Activated naive CD4-positive, alpha-beta T cell treated with anti-CD3 and anti-CD28 coated beads, Interleukin-2, amount 50 U/mL, for 72 hours (primary cell): ENCODE data around the gene MYO5B. TPM values are rescaled to one million over a fixed set of nuclear protein-coding genes. Genes with fewer than 3 reads are reported as not detected.

Source experiments
- ATAC-seq, 2 donors: fragments of 150-1000 bp; cut with Tn5 transposase; 2 replicates each; pipeline ENCODE4 v1.10.0; 2021; ENCODE audit warnings: mild to moderate bottlenecking in 2 of 2, moderate library complexity in 2 of 2
- DNase-seq, 2 donors: peaks; one replicate each; pipeline ENCODE4 v3.0.0; 2021 to 2022; ENCODE audit warnings: low spot score in 2 of 2
- H3K27ac Mint-ChIP-seq, 2 donors: one replicate each; pipeline ENCODE4 v1.8.0; 2022; ENCODE audit warnings: mild to moderate bottlenecking in 2 of 2, mixed read lengths in 2 of 2
- H3K36me3 Mint-ChIP-seq, 2 donors: one replicate each; pipeline ENCODE4 v1.8.0; 2022; ENCODE audit warnings: mixed read lengths in 2 of 2
- H3K9me3 Mint-ChIP-seq, 2 donors: one replicate each; pipeline ENCODE4 v1.8.0; 2022; ENCODE audit warnings: mixed read lengths in 2 of 2
- total RNA-seq, 2 donors: library from RNA; stranded (reverse); gene quantifications; one replicate each; pipeline ENCODE4 v1.2.3, GENCODE V29; 2022

The MYO5B gene
- total RNA-seq, 2 donors from 2014 or later = 0.27 to 0.41 TPM

- H3K27ac Mint-ChIP-seq = no peak overlapping the region
- no peaks in the 10 kb centered on the region for H3K9me3 Mint-ChIP-seq
- no peaks in the 10 kb centered on the region for H3K36me3 Mint-ChIP-seq
- no peak for ATAC-seq
- DNase-seq = no peak
Measured at GRCh38 chr18:49999128-49999527, 195.8 kb downstream of the MYO5B start.

GRCh38 chr18:49997558-49997957 is 197.4 kb downstream of the MYO5B start:
- peak overlapping the region in 1 of 2 donors; percentile 23 for H3K27ac Mint-ChIP-seq
- DNase-seq = no peak
- no peaks in the 10 kb centered on the region for H3K9me3 Mint-ChIP-seq
- H3K36me3 Mint-ChIP-seq = no peaks in the 10 kb centered on the region
- ATAC-seq = no peak

DNA sequence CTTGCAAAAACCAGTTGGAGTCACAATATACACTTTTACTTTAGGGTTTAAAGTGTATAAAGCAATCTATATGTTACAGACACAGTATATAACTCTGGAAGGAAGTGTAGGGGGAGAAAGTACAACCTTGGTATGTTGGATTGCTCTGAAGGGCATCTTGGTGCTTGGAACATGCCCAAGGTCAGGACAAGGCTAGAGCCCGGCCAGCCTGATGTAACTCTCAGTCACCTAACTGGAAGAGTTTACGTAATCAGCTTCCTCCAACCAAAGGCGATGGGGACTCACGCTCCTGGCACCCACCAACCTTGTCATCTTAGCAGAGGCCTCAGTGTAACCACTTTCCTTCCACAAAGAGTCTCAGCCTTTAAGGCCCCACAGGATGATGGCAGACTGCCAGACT is 200.5 kb downstream of the MYO5B start:
- no peaks in the 10 kb centered on the region for H3K9me3 Mint-ChIP-seq
- DNase-seq (no peak), ATAC-seq (no peak)
- H3K36me3 Mint-ChIP-seq = no peaks in the 10 kb centered on the region
- no peak overlapping the region for H3K27ac Mint-ChIP-seq

GRCh38 chr18:49993299-49993698 is 201.6 kb downstream of the MYO5B start:
- ATAC-seq = no peak
- Mint-ChIP-seq H3K9me3 (no peaks in the 10 kb centered on the region), H3K27ac (no peak overlapping the region), H3K36me3 (no peaks in the 10 kb centered on the region)
- no peak for DNase-seq

DNA sequence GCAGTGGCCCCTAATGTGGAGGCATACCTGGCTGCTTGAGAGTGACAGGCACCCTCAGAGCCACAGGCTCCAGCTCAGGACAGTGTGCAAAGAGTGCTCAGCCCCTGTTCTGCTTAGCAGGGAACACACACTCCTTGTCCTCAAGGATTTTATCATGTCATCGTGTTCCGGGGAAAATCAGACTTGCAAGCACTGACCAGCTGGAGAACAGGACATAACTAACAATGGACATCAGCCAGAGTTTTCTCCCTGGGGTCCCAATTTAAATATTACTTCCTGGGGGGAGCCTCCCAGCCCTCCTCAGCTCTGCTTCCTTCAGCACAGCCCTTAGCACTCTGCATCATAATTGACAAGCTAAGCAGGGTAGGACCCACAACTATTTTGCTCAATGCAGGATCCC is 206.2 kb downstream of the MYO5B start:
- no peaks in the 10 kb centered on the region for H3K36me3 Mint-ChIP-seq
- ATAC-seq = no peak
- no peak for DNase-seq
- H3K9me3 Mint-ChIP-seq = no peaks in the 10 kb centered on the region
- no peak overlapping the region for H3K27ac Mint-ChIP-seq

DNA sequence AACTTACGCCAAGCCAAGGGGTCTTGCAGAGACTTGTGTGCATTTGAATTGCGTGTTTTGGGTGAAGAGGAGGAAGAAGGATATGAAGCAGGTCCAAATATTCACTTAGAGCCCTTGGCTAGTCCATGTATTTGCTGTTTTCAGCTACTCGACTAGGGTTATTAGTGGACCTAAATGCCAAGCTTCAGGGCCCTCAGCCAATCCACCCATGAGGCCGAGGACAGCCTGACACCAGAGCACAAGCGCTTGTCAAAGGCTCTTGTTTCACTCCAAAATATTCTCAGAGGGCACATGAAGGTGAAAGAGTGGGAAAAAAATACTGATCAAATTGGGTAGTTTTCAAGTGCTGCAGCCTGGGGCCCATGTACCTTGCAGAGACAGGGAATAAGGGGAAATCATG is 206.8 kb downstream of the MYO5B start:
- DNase-seq = no peak
- Mint-ChIP-seq H3K36me3 (no peaks in the 10 kb centered on the region), H3K27ac (no peak overlapping the region), H3K9me3 (no peaks in the 10 kb centered on the region)
- ATAC-seq = no peak

DNA sequence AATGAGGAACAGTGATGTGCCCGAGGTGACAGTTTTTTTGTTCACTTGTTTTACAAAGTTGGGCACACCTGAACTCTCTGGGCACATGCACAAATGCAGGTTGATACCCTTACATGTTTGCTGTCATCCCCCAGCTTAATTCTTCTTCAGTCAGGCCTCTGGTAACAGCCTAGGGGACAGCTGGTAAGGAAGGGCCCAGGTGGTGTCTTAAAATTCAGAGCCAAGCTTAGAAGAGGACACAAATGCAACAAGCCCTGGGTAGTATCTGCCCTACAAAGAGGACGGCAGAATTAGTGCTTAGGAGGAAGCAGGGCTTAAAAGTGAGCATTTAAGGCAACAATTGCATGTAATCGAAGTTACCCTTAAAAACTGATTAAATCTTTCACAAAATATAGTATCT is 209.7 kb downstream of the MYO5B start:
- no peaks in the 10 kb centered on the region for H3K36me3 Mint-ChIP-seq
- H3K27ac Mint-ChIP-seq = no peak overlapping the region
- H3K9me3 Mint-ChIP-seq = no peaks in the 10 kb centered on the region
- no peak for ATAC-seq
- DNase-seq = no peak

DNA sequence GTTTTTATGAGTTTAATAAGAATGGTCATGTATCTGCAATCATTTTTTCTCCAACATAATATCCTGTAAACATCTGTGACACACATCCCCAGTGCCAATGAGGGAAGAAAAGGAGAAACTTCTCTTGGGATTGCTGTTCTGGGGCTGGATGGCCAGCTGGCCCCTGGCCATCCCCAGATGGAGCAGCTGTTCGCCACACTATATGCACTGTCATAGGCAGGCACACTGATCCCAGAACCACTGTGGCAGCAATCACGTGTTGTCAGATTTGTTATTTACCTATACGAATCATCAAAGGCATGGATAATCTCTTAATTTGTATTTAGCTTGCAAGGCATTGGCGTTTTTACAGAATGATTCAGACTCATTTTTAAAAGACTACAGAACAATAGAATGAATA is 214.1 kb downstream of the MYO5B start:
- Mint-ChIP-seq H3K9me3 (no peaks in the 10 kb centered on the region), H3K27ac (no peak overlapping the region), H3K36me3 (no peaks in the 10 kb centered on the region)
- DNase-seq = no peak
- no peak for ATAC-seq

DNA sequence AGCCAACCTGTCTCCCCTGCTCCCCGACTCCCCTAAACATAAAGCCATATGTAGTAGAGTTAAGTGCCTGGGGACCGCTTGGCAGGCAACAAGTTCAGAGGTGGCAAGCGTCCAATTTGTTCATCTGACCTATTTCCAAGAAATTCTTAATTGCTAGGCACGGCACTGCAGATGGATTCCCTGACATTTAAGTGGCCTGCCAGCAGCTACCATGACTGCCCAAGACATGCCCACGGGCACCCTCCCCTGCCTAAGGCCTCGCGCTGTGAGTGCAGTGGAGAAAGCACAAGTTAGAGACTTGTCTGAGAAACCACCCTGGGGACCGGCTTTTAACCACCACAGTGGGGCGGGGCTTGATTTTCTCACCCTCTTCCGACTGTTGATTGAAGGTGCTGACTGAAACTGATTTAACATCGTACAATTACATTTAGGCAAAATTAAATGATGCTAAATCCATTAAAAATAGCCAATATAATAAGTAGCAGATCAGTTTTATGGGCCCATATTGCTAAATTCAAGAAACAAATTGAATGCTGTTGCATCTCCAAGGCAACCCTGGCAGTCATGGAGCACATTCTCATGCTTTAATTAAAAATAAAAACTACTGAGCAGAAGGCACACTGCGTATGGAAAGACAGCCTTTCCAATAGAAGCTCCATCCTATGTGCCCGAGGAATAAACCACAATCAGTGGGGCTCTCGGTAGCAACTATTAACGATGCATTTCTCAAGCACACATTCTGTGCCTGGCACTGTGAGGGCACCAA is 218.0 kb downstream of the MYO5B start:
- DNase-seq (no peak), ATAC-seq (no peak)
- H3K36me3 Mint-ChIP-seq = no peaks in the 10 kb centered on the region
- no peak overlapping the region for H3K27ac Mint-ChIP-seq
- no peaks in the 10 kb centered on the region for H3K9me3 Mint-ChIP-seq

GRCh38 chr18:49976001-49976400 is 218.9 kb downstream of the MYO5B start:
- H3K9me3 Mint-ChIP-seq = no peaks in the 10 kb centered on the region
- no peak for DNase-seq
- no peaks in the 10 kb centered on the region for H3K36me3 Mint-ChIP-seq
- peak overlapping the region in 1 of 2 donors; percentile 62 for H3K27ac Mint-ChIP-seq
- ATAC-seq = no peak

- no peak for DNase-seq
- no peak for ATAC-seq
- no peaks in the 10 kb centered on the region for H3K36me3 Mint-ChIP-seq
- no peak overlapping the region for H3K27ac Mint-ChIP-seq
- no peaks in the 10 kb centered on the region for H3K9me3 Mint-ChIP-seq
Measured at GRCh38 chr18:49974079-49974478, 220.9 kb downstream of the MYO5B start.

GRCh38 chr18:49973592-49973991 is 221.4 kb downstream of the MYO5B start:
- Mint-ChIP-seq H3K9me3 (no peaks in the 10 kb centered on the region), H3K27ac (no peak overlapping the region), H3K36me3 (no peaks in the 10 kb centered on the region)
- ATAC-seq (no peak), DNase-seq (no peak)

GRCh38 chr18:49972535-49972934 is 222.4 kb downstream of the MYO5B start:
- Mint-ChIP-seq H3K9me3 (no peaks in the 10 kb centered on the region), H3K27ac (no peak overlapping the region), H3K36me3 (no peaks in the 10 kb centered on the region)
- DNase-seq = no peak
- no peak for ATAC-seq

DNA sequence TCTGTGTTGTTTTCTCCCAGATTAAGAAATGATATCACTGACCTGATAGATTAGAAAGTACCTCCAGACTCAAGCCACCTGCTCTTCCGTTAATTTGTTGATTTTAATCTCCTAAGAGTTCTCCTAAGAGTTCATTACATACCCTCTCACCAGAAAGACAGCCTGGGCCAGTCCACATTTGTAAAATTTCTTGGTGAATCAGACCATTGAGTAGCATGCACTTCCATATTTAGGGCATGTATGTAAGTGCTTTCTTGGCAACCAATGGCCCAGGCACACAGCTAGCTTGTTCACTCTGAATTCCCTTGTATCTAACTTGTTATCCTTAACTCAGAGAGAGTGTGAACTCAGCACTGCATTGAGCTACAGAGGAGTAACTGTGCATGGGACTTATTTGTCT is 223.5 kb downstream of the MYO5B start:
- ATAC-seq (no peak), DNase-seq (no peak)
- H3K36me3 Mint-ChIP-seq = no peaks in the 10 kb centered on the region
- no peaks in the 10 kb centered on the region for H3K9me3 Mint-ChIP-seq
- no peak overlapping the region for H3K27ac Mint-ChIP-seq

DNA sequence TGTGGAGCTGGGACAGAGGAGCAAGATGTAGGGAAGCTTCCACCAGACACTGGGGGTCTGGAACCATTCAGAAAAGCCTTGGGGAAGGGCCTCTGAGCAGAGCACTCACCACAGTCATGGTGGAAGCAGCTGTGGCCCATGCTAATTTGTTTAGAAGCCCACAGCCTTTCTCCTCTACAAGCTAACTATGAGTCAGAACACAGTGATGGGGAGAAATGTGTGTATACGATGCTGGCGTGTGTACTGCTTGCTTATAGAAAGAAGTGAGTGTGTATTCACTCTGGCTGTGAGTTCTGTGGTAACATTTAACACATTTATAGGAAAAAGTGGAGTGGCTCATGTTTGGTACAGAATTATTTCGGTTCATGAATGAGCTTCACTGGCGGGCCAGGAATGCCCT is 224.6 kb downstream of the MYO5B start:
- no peaks in the 10 kb centered on the region for H3K36me3 Mint-ChIP-seq
- no peak for DNase-seq
- no peak overlapping the region for H3K27ac Mint-ChIP-seq
- ATAC-seq = no peak
- H3K9me3 Mint-ChIP-seq = no peaks in the 10 kb centered on the region

- Mint-ChIP-seq H3K36me3 (no peaks in the 10 kb centered on the region), H3K9me3 (no peaks in the 10 kb centered on the region), H3K27ac (no peak overlapping the region)
- ATAC-seq = no peak
- no peak for DNase-seq
Measured at GRCh38 chr18:49968644-49969309, 226.2 kb downstream of the MYO5B start.

DNA sequence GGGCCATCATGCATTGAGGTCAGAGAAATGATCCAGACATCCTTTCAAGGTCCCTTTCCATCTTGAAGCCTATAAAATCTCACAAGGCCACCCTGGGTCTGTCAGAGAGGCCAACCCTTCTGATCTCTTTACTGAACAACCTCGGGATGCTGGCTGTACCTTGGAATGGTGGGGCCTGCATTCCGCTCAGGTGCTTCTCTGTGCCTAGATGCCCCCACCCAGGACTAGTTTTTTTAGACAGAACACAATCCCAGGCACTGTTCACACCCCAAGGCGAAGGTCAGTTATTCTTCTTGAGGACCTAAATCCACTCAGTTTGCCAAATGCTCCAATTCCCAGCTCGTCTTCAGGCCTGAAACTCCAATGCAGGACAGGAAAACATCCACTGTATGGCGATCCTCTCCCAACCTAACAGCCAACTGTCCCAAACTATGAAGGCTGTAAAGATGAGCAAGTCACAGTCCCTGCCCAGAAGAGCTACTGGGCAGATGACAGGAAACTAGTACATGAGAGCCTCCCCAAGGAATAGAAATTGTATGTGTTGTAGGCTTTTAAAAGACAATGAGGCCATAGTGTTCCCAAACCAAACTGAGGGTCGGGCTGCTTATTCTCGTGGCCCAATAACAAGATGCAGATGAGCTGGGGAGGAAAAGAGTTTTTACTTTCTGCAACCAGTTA is 227.2 kb downstream of the MYO5B start:
- Mint-ChIP-seq H3K27ac (no peak overlapping the region), H3K36me3 (no peaks in the 10 kb centered on the region), H3K9me3 (no peaks in the 10 kb centered on the region)
- DNase-seq (no peak), ATAC-seq (no peak)

DNA sequence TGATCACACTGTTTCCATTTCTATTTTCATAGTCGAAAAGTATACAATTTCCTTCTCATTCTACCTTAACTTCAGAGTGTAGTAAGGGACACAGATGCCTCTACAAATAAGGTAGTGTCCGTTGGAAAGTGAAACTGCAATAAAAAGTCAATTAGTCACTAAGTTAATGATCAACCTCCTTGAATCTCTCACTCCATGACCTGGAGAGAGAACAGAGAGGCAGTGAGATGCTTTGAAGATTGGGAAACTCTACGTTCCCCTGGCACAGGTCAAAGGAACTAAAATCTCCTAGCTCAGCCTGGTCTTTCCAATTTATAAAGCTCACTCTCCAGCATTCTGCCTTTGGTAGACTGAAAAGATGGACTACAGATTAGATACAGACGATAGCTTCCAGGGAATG is 227.8 kb downstream of the MYO5B start:
- DNase-seq = no peak
- no peaks in the 10 kb centered on the region for H3K9me3 Mint-ChIP-seq
- no peak overlapping the region for H3K27ac Mint-ChIP-seq
- H3K36me3 Mint-ChIP-seq = no peaks in the 10 kb centered on the region
- no peak for ATAC-seq
